ENCODE data around the gene SFXN5. TPM values are rescaled to one million over a fixed set of nuclear protein-coding genes. Genes with fewer than 3 reads are reported as not detected.
A peak's percentile ranks its signal among the peaks of the same experiment; 100 is the strongest.

Gene SFXN5
- total RNA-seq, 1 donor from 2014 or later = 13.3 TPM

DNA sequence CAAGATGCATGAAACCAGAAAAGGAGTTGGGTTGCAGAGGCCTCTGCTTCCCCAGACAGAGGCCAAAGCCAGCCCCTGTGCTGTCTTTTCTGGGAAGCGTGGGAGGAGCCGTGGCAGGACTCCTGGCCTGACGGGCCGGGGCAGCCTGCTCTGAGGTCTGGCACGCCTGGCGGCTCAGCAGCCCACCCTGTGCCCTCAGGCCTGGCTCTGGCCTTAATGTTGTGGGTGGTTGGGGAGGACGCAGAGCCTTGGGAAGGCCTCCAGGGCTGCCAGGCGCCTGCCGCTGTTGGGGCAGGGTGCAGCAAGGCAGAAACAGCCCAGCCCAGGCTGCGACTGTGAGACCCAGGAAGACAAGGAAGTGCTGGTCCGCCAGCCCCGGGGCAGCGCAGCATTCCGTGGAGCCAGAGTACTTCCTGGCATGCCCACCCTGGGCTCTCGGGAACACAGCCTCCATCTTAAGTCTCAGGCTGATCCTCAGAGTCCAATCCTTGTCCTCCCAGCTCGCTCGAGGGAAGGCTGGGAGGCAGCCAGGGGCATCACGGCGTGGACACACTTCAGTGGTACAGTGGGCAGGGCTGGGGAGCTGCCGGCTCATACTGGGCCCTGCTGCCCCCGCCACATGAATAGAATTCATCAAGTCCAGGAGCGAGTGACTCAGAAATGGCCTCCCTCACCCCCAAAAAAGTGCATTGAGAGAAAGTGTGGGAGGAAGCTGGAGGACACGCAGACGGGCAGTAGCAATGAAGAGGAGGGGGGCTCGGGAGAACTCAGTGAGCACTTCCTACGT is 81.5 kb downstream of the SFXN5 start:
- intact Hi-C loops (cut with DNase I) = loop anchor here (5.0 kb wide), 2 partner anchors 98 to 187 kb away; no protein-coding TSS in a partner anchor
- DNase-seq (ENCODE audit: low spot score) = no peak

DNA sequence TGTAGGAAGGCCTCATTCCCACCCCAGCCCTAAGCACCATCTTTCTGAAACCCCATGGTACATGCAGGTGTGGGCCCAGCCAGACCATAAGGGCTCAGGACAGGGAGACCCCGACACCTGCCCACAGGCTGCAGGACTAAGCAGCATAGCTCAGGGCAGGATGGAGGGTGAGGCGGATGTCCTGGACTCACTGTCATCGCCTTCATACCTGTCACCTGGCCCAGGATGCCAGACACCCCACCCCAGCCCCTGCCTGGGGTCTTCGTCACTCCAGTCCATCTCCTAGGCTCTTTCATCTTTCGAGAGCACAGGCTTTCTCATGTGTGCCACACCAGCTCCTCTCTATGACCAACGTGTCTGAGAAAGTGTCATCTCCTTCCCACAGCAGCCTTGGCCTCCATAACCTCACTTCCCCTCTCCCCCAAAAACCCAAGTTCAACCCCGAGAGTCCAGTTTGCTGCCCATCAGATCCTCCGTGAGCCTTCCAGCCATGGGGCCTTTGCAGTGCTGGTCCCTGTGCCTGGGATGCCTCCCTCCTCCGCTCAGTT is 82.7 kb downstream of the SFXN5 start:
- DNase-seq (ENCODE audit: low spot score) = no peak
- intact Hi-C loops (cut with DNase I) = loop anchor here (5.0 kb wide), 1 partner anchor 96 kb away; no protein-coding TSS in a partner anchor

DNA sequence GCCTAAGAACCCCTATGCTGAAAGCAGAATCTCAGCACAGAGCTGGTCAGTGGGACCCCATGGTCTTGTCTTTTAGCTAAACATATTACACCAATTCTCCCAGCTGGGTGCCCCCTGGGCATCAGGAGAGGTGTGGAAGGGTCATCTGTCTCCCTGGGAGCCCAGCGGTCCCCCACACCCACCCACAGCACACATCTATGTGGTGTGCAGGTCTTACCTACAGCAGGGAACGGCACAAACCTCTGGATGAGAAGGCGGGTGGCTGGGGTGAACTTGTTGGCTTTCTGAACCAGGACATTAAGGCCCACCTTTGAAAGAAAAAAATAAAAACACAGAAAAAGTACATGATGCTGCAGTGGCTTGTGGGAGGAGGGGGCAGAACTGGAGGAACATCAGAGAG is 83.5 kb downstream of the SFXN5 start:
- peak; percentile 59 for DNase-seq (ENCODE audit: low spot score)
- intact Hi-C loops (cut with DNase I) = loop anchor here (5.0 kb wide), 1 partner anchor 96 kb away; no protein-coding TSS in a partner anchor

DNA sequence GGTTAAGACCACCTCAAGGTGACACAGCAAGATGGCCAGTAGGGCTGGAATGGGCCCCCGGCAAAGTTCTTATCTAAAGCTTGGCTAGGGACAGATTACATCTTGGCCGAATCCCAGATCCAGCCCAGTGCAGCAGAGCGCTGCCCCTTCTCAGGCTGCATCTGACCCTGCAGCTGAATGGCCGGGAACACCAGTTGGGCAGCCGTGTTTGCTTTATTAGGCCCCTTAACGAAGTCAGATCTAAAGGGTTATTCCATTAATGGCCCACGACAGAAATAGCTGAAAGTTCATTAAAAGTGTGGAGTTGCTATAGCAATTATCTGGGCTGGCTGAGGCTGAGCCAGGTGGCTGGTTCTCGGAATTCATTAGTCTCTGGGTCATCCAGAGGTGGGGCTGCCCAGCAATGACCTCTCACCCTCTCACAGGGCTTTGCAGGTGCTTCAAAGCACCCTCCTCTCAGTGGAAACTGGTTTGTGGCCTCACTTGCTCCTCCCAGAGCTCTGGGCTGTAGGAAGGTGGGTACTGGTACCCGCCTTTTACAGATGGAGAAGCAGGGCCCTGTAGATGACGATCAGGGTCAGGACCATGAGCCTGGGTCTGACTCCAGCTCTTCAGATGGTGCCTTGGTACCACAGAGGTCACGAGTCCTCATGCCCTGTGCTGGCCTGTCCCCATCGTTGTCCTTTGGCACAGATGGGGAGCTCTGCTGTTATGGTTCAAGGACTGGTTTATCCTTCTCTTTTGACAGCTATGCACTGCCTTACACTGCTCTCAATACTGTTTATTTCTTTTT is 85.4 kb downstream of the SFXN5 start:
- peak; percentile 70 for DNase-seq (ENCODE audit: low spot score)
- intact Hi-C loops (cut with DNase I) = loop anchor here (5.0 kb wide), 1 partner anchor 94 kb away; no protein-coding TSS in a partner anchor

DNA sequence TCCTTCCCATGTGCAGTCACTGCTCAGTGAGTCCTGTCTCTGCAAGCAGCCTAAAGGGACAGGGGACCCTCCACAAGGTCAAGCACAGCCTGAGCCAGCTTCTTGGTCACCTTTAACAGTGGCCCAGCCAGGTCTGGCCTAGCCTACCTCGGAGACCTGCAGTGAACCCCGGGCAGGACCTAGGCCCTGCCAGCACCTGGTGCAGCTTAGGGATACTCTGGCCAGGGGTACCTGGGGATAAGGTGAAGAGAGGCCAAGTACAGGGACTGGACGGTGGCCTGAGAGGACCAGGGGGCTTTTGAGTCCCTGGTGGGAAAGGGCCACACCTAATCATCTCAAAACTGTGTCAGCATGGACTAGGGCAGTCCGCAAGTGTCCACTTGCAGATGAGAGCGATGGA is 86.4 kb downstream of the SFXN5 start:
- intact Hi-C loops (cut with DNase I) = loop anchor here (5.0 kb wide), 1 partner anchor 93 kb away; no protein-coding TSS in a partner anchor
- no peak for DNase-seq (ENCODE audit: low spot score)

DNA sequence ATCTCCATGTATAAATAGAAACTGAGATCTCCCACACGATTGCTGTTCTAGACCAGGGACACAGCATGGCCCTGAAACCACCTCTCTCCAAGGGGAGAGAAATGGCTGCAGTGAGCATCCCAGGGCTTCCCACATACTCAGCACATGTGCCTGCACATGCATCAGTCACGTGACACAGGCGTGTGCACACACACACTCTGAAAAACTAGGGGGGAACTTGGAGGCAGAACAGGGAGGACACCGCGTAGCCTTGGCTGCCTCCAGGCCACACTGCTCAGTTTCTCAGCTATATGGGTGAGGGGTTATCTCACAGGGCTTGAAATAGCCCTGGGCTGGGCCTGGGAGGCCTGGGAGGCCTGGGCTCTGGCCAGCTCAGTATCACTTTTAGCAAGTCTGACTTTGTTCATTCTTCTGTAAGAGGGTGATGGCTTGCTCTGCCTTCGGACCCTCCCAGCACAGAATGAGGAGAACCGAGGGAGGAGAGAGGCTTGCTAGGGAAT is 87.3 kb downstream of the SFXN5 start:
- peak; percentile 86 for DNase-seq (ENCODE audit: low spot score)
- intact Hi-C loops (cut with DNase I) = no loop called here

DNA sequence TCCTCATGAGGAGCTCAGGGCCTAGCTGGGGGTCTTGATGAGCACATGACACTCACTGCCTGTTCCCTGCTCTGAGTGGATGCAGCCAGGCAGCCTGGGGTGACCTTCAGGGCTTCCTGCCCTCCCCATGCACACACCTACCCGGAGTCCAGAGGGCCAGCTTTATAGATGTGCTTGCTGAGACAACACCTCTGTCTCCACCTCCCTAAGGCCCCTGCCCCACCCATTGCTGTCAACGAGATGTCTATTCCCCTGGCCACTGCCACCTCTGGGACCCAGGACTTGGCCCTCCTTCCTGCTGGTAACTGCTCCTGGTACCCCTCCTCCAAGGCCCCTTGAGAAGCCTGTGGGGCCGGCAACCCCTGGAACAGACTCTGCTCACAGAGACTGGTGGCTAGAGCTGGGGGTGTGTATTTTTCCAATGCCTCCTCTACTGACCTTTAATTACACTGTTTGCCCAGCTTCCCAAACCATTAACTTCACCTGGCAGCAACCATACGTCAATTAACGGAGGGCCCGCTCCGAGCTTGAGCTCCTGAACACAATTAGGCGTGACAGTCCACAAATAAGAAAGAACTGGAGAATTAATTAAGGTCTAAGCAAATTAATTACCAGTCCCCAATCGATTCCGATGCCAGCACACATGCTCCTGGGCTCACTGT is 87.9 kb downstream of the SFXN5 start:
- intact Hi-C loops (cut with DNase I) = no loop called here
- no peak for DNase-seq (ENCODE audit: low spot score)

DNA sequence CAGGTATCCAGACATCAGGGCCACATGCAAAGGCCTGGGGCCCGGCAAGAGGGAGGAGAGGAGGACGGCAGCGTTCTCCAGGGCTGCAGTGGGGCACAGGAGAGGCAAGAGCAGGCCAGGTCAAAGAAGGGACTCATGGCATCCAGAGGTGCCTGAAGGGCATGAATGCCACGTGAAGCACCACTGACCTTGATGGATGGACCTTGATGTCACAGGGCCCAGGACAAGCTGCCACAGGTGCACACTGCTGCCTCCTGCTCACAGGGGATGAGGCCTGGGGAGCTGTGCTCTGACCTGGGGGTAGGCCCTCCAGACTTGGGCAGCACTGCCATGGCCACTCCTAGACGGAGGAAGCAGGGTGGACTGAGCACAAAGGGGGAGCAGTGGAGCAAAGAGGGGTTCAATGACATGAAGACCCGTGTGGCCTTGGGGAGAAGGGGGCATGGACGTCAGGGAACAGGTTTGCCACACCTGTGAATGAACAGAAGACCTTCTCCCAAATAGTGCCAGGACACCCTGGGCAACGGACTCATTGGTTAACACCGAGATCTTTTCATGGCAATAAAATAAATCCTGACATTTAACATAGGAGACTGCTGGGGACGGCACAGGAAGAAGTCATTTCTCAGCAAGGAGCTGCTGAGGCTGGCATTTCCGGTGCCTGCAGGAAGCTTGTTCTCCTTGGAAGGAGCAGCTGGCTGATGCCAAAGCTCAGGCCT is 88.6 kb downstream of the SFXN5 start:
- intact Hi-C loops (cut with DNase I) = no loop called here

DNA sequence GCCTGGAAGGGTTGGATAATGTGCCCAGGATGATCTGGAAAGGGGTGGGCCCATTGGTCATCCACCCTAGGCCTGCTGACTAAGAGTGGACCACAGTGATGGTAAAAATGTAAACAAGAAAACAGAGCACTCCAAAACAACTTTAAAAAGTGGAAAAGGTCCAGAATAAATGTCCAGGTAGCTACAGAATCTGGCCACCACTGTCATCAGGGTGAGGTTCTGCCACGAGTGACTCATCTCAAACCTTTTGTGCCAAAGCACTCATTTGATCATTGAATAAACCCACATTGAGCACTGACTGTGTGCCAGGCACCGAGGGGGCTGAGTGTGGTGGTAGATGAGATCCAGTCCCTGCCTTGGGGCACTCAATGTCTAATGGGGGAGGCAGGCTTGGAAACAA is 89.3 kb downstream of the SFXN5 start:
- intact Hi-C loops (cut with DNase I) = no loop called here
- no peak for DNase-seq (ENCODE audit: low spot score)

More for the DNA sequence above, 88.6 kb downstream of the SFXN5 start:
- DNase-seq (ENCODE audit: low spot score) = no peak

DNA sequence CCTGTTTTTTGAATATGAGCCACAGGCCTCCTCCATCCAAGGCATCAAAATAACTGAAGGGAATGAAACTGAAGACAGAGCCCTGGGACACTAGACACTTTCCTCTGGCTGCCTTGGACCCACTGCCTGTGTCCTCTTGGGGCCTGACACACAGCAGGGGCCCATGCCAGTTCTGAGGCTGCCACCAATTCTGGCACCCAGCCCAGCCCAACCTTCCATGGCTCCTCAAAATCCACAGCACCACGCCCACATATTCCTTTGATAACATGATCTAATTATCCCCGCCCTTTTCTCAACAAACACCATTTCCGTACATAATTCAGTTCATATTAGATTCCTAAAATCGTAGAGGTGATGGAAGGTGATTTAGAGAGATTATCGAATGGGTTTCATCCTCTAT is 90.0 kb downstream of the SFXN5 start:
- DNase-seq (ENCODE audit: low spot score) = no peak
- intact Hi-C loops (cut with DNase I) = loop anchor here (2.0 kb wide), 1 partner anchor 89 kb away; the partner anchor contains the start of gene SFXN5

DNA sequence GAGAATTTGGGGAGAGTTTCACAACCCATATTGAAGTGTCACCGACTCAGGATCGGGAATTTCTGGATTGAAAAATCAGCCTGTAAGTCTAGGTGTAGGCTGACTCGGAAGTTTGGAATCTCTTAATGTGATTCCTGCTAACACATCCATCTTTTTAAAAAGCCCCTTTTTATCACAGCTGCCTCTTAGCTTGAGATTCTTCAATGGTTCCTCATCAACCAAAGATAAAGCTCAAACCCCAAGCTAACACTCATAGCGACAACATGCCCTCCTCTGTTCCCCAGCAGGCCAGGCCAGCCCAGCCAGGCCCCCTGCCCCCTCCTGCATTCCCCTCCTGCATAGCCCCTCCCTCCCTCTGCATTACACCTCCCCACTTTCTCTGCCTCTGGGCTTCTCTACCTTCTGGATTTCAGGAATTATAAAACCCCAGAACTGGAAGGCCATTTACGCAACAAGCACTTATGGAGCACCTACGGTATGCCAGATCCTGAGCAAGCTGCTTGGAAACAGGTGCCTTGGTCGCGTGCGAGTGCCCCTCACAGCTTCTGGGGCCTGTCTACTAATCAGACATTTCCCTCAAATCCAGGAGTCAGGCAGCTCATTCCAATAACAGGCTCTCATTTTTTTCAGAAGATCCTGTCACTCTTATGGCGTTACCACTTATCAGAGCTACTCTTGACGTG is 90.8 kb downstream of the SFXN5 start:
- DNase-seq (ENCODE audit: low spot score) = no peak
- intact Hi-C loops (cut with DNase I) = loop anchor here (2.0 kb wide), 1 partner anchor 90 kb away; the partner anchor contains the start of gene SFXN5

DNA sequence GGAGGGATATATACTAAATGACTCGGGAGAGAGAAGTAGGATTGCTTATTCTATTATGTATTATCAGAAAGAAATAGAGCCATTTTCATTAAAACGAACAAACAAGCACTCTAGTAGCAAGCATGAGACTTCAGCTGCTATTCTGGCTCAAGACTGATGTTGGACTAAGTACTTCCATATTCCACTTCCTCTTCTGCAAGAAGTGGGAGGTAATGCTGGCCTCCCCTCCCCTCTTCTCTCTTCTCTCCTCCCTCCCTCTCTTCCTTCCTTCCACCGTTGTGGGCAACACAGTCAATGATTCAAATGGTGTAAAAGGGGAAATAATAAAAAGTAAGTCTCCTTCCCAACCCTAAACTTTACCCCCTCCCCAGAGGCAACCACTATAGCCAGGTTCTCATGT is 91.6 kb downstream of the SFXN5 start:
- DNase-seq (ENCODE audit: low spot score) = no peak
- intact Hi-C loops (cut with DNase I) = loop anchor here (2.0 kb wide), 1 partner anchor 91 kb away; the partner anchor contains the start of gene SFXN5

DNA sequence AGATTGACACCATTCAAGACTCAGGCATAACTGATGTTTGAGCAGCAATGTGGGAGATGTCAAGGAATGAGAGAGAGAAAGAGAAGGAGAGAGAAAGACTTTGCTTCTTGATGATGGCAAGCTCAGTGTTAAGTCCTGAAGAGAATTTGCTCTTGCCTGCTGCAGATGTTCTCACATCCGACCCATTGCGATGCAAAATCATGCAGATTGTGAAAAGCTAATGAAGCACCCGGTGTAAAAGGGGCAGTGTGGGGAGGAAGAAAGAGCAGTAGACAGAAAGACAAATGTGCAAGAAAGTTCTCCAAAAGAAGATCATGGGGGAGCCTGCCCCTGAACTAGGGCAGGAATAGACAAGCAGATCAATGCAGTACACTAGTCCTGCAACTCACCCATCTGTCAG is 96.5 kb downstream of the SFXN5 start:
- intact Hi-C loops (cut with DNase I) = no loop called here
- DNase-seq (ENCODE audit: low spot score) = no peak

DNA sequence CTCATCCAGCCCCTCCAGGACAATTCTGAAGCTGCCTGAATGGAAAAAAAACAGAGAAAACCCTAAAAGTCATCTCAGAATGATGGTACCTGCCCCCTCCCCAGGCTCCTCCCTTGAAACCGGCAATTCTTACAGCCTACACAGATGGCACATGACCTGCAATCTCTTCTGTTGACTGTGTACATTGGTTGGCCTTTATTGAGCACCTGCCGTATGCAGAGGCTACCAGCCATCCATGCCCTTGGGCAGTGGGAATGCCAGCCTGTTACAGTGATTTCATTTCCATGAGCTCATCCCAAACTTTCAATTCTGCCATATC is 97.1 kb downstream of the SFXN5 start:
- intact Hi-C loops (cut with DNase I) = loop anchor here (5.0 kb wide), 1 partner anchor 82 kb away; no protein-coding TSS in a partner anchor

DNA sequence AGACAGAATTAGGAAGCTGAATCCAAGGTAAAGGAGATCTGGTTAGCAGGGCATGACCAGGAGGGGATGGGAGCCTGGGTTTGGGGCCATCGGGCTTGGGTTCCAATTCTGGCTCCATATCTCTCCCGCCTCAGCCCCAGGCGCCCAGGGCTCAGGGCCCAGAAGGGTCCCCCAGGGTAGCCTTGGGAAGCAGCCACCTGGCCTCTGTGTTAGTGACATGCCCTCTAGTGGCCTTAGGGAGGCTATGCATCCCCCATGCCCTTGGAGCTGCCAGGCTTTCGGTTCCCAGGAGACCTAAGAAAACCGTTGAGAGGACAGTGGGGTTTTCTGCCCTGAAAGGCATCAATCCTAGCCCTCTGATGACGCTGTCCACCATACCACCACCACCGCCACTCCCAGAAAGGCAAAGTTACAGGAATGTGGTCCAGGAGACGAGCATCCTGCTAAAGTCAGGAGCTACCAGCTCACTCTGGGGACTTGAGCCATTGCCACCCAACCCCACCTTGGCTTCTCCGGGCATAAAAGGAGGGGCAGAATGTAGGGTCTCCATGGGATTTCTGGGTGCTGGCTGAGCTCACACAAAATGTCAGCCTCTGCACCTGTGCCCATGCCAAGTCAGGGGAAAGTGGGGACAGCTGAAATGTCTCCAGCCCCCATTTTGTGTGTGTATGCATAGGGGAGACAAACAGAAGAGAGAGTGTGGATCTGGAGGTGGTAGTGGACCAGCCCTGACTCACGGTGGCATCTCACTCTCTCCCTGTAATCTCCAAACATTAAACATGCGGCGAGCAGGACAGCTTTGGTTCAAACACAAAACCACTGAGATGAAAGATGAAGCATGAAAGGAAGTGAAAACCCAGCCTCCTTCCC is 97.7 kb downstream of the SFXN5 start:
- intact Hi-C loops (cut with DNase I) = loop anchor here (5.0 kb wide), 1 partner anchor 82 kb away; no protein-coding TSS in a partner anchor
- DNase-seq (ENCODE audit: low spot score) = no peak

More for the DNA sequence above, 97.1 kb downstream of the SFXN5 start:
- no peak for DNase-seq (ENCODE audit: low spot score)

DNA sequence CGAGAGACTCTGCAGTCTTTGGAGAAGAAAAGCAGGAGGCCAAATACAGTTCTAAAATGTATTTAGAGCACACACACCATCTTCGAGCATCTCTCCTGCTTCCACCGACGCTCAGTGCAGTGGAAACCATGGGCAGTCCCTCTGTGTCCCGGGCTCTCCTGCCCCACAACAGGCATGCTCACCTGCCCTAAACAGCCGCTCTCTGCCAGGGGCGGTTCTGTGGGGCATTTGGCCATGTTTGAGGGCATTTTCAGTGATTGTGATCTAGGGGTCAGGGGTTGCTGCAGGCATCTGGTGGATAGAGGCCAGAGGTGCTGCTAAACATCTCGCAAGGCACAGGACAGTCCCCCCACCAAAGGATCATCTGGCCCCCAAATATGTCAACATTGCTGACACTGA is 98.4 kb downstream of the SFXN5 start:
- intact Hi-C loops (cut with DNase I) = loop anchor here (5.0 kb wide), 1 partner anchor 81 kb away; no protein-coding TSS in a partner anchor
- no peak for DNase-seq (ENCODE audit: low spot score)

Measured in cardiac septum (tissue), 1 donor.